Erythroblast (primary cell): ENCODE measurements around the gene NUDT3.
A peak's percentile ranks its signal among the peaks of the same experiment; 100 is the strongest.

Experiments used
- DNase-seq, 2 experiments: peaks; one replicate each; lab custom pipeline; 2025; lab: John Stamatoyannopoulos, UW
- GATA1 ChIP-seq: IDR thresholded peaks from 2 replicates; pipeline ENCODE4 v1.6.1; 2011; ENCODE audit warnings: low read depth, mild to moderate bottlenecking, control low read depth, low read length, moderate library complexity
- POLR2A ChIP-seq: IDR thresholded peaks from 2 replicates; pipeline ENCODE4 v1.6.1; 2011; ENCODE audit warnings: mild to moderate bottlenecking, low read length

Gene NUDT3

GRCh38 chr6:34300332-34300751 is 92.1 kb downstream of the NUDT3 start:
- DNase-seq: no peak
- TF ChIP-seq POLR2A (no peak), GATA1 (no peak)

DNA sequence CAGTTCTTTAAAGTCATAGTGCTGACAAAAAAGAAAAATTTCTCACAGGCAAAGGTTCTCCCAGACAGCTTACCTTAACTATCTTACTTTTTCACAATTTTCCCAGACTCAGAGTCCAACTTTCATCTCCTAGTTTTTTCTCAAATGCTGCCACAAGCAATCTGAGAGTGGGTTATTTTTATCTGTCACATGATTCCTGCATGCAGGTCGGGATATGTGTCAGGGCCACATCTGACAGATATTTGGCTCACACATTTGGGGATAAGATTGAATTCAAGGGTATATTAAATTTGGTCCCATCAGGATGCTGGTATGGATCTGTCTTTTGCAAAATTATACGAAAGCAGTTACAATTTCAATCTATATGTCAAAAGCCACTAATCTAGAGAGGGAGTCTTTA is 93.5 kb downstream of the NUDT3 start:
- DNase-seq: no peak
- no peak for TF ChIP-seq POLR2A

DNA sequence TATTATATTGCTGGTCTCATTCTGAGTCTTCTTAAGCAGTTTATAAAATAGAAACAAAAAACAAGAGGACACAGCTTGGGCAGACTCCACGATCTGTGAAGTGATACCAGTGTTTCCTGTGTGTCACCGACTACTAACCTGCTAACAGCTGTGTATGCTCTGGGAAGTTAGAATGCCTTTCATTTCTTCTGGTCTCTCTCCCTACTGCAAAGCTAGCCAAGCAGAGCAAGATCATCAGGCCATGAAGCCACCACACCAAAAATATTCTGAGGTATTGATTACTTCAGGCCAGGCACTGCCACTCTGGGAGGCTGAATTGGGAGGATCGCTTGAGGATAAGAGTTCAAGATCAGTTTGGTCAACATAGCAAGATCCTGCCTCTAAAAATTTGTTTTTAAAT is 96.7 kb downstream of the NUDT3 start:
- DNase-seq: no peak
- TF ChIP-seq POLR2A (no peak), GATA1 (no peak)

- TF ChIP-seq GATA1 (no peak), POLR2A (no peak)
- no peak for DNase-seq
Measured at GRCh38 chr6:34292954-34293353, 99.5 kb downstream of the NUDT3 start.

GRCh38 chr6:34289137-34289536 is 103.3 kb downstream of the NUDT3 start:
- no peak for TF ChIP-seq GATA1
- TF ChIP-seq POLR2A: no peak

GRCh38 chr6:34288581-34288980 is 103.9 kb downstream of the NUDT3 start:
- no peak for TF ChIP-seq POLR2A
- no peak for TF ChIP-seq GATA1
- DNase-seq: no peak

More at GRCh38 chr6:34289137-34289536, 103.3 kb downstream of the NUDT3 start:
- no peak for DNase-seq

- DNase-seq: no peak
- TF ChIP-seq POLR2A (no peak), GATA1 (no peak)
Measured at GRCh38 chr6:34285448-34286164, 106.9 kb downstream of the NUDT3 start.

DNA sequence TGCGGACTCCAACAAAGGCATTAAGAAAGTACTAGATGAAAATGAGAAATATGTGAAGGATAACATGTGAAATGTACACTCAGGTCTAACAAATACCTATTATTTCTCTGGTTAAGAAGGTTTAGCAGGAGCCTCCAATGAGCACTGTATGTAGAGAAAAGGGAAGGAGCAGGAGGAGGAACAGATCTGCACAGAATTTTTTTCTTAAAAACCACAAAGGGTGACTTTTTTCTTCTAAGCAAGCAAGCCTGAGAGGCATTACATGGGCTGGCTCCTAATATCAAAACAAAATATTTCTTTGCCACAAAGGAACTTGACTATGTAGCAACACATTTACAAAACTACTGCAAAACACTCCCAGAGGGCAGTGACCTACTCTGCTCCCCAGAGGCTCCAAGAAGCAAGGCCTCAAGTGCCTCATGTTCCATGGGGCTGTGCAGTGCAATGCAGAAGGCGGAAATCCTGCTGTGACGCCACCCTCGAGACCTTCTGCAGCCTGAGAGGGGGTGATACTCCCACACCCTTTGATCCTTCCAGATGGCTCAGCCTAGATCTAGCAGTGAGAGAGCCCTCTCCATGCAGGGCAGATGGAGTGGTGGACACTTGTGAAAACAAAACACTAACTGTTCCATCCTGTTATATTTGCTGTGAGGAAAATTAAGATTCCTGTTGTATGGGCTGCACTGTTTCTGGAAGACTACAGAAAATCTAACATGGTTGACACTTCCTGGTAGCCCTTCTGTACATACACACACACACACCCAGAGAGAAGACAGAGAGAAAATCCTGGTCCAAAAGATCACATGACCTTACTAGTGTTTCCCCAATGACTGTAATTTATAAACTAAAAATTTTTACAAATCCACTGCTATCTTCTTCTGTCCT is 107.7 kb downstream of the NUDT3 start:
- peak in 1 of 2 experiments; percentile 53 for DNase-seq
- TF ChIP-seq POLR2A (no peak), GATA1 (no peak)

GRCh38 chr6:34281702-34282334 is 110.7 kb downstream of the NUDT3 start:
- peak in 1 of 2 experiments; percentile 25 for DNase-seq
- no peak for TF ChIP-seq GATA1
- no peak for TF ChIP-seq POLR2A

DNA sequence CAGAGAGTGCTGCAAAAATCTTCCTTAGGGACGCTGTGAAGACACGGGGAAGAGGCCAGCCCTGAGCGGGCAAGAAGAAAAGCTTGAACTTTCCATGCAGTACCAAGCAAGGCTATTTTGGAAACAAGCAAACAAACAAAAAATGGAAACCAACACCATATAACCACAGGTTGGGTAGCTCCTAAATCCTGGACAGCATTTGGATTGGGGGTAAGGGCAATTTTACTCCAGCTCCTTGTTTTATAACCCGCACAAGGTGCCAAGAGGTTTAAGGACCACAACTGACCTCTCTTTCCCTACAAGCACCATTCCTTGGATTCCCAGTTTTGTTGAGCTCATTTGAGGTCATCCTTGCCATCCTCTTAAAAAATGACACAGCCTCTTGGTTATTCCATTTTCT is 112.3 kb downstream of the NUDT3 start:
- DNase-seq: no peak
- TF ChIP-seq GATA1 (no peak), POLR2A (no peak)

DNA sequence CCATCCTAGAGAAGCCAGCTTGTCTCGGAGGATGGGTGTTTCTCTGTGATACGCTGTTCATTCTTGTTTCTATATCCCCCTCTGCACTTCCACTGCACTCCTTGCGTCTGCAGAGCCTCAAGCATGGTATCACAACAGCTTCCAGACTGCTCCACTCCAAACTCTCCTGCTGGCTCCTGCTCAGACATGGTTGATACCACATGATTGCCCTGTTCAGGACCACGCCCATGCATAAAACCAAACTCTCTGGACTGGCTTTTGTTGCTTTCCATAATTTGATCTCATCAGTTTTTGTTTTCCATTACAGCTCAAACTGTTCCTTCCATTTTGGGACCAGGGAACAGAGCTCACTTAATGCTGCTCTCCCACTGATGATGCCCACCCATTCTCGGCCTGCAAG is 113.6 kb downstream of the NUDT3 start:
- no peak for TF ChIP-seq GATA1
- TF ChIP-seq POLR2A: no peak
- no peak for DNase-seq

DNA sequence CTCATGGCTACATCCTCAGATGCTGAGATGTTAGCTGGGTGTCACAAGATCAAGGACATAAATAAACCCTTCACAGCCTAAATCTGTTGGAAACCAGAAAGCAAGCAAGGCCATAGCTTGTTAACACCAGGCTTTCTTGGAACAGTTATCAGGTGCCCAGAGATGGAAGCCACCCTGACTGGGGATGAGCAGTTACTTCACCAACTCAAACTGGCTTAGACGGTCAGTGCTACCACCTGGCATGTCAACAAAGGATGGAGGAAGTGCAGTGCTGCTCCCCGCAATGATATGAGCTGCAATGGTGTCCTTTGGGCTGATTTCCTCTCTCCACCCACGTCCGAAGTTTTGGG is 114.7 kb downstream of the NUDT3 start:
- TF ChIP-seq GATA1: no peak
- no peak for DNase-seq

DNA sequence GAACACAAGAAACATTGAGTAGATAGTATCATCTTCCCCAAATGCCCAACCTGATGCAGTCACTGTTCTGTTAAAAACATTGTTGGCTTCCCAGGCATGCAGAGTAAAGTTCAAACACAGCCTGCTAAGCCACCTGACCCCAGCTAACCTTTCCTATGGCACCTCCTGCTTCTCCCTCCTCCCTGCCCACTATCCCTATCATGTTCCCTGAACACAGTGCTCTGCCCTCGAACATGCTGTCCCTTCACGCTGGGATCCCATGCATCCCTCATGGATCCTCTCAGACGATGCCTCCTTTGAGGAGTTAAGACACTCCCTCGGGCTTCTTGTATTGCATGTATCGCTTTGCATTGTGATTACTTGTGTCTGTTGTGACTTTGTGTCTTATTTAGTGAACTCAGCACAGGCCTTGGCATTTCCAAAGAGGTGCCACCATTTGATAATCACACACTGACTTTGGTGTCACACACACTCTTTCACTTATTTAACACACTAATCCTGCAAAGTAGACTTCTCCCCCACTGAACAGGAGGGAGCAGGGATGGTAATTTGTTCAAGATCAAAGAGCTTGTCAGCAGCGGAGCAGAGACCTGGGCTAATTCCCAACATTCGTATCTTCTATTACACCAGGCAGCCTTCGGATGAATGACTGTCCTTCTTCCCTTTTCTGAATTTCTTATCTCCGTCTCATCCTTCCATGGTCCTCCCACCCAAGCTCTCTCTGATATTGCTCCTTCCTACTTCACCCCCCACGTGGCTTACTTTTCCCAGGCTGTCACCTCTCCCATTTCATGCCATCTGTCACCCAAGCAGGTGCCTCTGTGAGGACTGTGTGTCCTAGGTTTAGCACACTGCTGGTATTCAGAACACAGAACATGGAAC is 115.3 kb downstream of the NUDT3 start:
- no peak for DNase-seq
- TF ChIP-seq POLR2A: no peak
- no peak for TF ChIP-seq GATA1
